Measurements from ENCODE around the gene TMEM62. TPM values are rescaled to one million over a fixed set of nuclear protein-coding genes. Genes with fewer than 3 reads are reported as not detected.

The TMEM62 gene
- polyA plus RNA-seq, 2 of the 4 experiments (the other 2 are of a cell fraction): 6.9 to 7.8 TPM

- POLR2A ChIA-PET: no interaction called here
- Histone ChIP-seq H3K9me3 (no peaks in the 10 kb centered on the region), H3K4me1 (peaks cover 7% of the 10 kb centered on the region; the same call in 2 of the 3 replicates), H3K27ac (no peak overlapping the region), H3K4me2 (no peak overlapping the region), H3K4me3 (no peak overlapping the region)
- DNase-seq (ENCODE audit: low read depth in 1 of 2, low spot score in 1 of 2) (no peak), FAIRE-seq (no peak), ATAC-seq (no peak)
- whole genome bisulfite sequencing (ENCODE audit: missing lambda C conversion rate): 73% methylated on average over 7 of the region's 8 CpGs
- TF ChIP-seq TP53 (CRISPR knock-in tag; IDR thresholded peaks at IDR 0.05) (no peak), ZSCAN20 (CRISPR knock-in tag; IDR thresholded peaks at IDR 0.05) (no peak), EP300 (IDR thresholded peaks at IDR 0.05) (no peak), HDAC2 (IDR thresholded peaks at IDR 0.05) (no peak), EHMT2 (IDR thresholded peaks at IDR 0.05; ENCODE audit: low read depth) (no peak), HOXB5 (CRISPR knock-in tag; IDR thresholded peaks at IDR 0.05) (no peak), ZC3H11A (IDR thresholded peaks at IDR 0.05) (no peak)
- CTCF ChIA-PET: interaction anchor here (0.6 kb wide), 1 partner anchor 9 kb away, joined by 4 read pairs; no protein-coding TSS in a partner anchor
Observed at GRCh38 chr15:43095708-43096347, 37.6 kb upstream of the TMEM62 start.

GRCh38 chr15:43096411-43096810, 37.0 kb upstream of the TMEM62 start:
- no peak for ATAC-seq
- Histone ChIP-seq H3K9me3 (no peaks in the 10 kb centered on the region), H3K4me2 (no peak overlapping the region), H3K4me3 (no peak overlapping the region), H3K27ac (no peak overlapping the region), H3K4me1 (peaks cover 7% of the 10 kb centered on the region; the same call in 2 of the 3 replicates)
- WGBS (ENCODE audit: missing lambda C conversion rate): 97% methylated on average over 6 of the region's 6 CpGs
- CTCF ChIA-PET: no interaction called here
- no peak for FAIRE-seq
- no peak for DNase-seq (ENCODE audit: low read depth in 1 of 2, low spot score in 1 of 2)
- POLR2A ChIA-PET: no interaction called here
- TF ChIP-seq USF2 (IDR thresholded peaks at IDR 0.05) (no peak), FOXS1 (CRISPR knock-in tag; IDR thresholded peaks at IDR 0.05) (no peak), GATA3 (IDR thresholded peaks at IDR 0.05; ENCODE audit: borderline replicate concordance) (no peak), HEYL (CRISPR knock-in tag; IDR thresholded peaks at IDR 0.05) (no peak), PHF8 (IDR thresholded peaks at IDR 0.05; ENCODE audit: borderline replicate concordance, low read depth) (no peak), NR3C1 (IDR thresholded peaks at IDR 0.05) (no peak), MAFK (IDR thresholded peaks at IDR 0.05; ENCODE audit: partially characterized antibody) (no peak), EP300 (IDR thresholded peaks at IDR 0.05) (no peak), MAZ (IDR thresholded peaks at IDR 0.05; ENCODE audit: borderline replicate concordance, low read depth, low read length) (no peak), SMC3 (IDR thresholded peaks at IDR 0.05) (no peak), SREBF2 (IDR thresholded peaks at IDR 0.05) (no peak), TP53 (CRISPR knock-in tag; IDR thresholded peaks at IDR 0.05) (no peak), RNF2 (IDR thresholded peaks at IDR 0.05; ENCODE audit: borderline replicate concordance, low read depth) (no peak), CTCF (IDR thresholded peaks at IDR 0.05) (no peak), ZC3H11A (IDR thresholded peaks at IDR 0.05) (no peak), ZFP36 (IDR thresholded peaks at IDR 0.05; ENCODE audit: borderline replicate concordance, partially characterized antibody) (no peak), RCOR1 (IDR thresholded peaks at IDR 0.05; ENCODE audit: low read depth, low read length) (no peak), MAX (IDR thresholded peaks at IDR 0.05) (no peak)
